Neuronal stem cell (in vitro differentiated cells): Measurements from ENCODE around the gene TMEM151B.

Experiments
- DNase-seq: peaks from one replicate; pipeline ENCODE4 v3.0.0-alpha.2; 2013; ENCODE audit warnings: low spot score
- H2AFZ ChIP-seq: one replicate; pipeline ENCODE4 v1.6.1; 2013; ENCODE audit warnings: mild to moderate bottlenecking, low read length, inconsistent platforms
- H2AK5ac ChIP-seq: 2 replicates; pipeline ENCODE4 v1.6.1; 2013; ENCODE audit warnings: low read depth, mild to moderate bottlenecking, inconsistent platforms, low read length, moderate library complexity, mixed read lengths
- H2BK120ac ChIP-seq: 2 replicates; pipeline ENCODE4 v1.6.1; 2013; ENCODE audit warnings: low read depth, mild to moderate bottlenecking, inconsistent platforms, low read length, moderate library complexity, mixed read lengths
- H2BK12ac ChIP-seq: one replicate; pipeline ENCODE4 v1.6.1; 2013; ENCODE audit warnings: low read length, inconsistent platforms
- H2BK15ac ChIP-seq: 2 replicates; pipeline ENCODE4 v1.6.1; 2013; ENCODE audit warnings: mild to moderate bottlenecking, low read length, inconsistent platforms, mixed read lengths
- H2BK5ac ChIP-seq: one replicate; pipeline ENCODE4 v1.6.1; 2013; ENCODE audit warnings: inconsistent platforms, mild to moderate bottlenecking, low read length, moderate library complexity
- H3K14ac ChIP-seq: one replicate; pipeline ENCODE4 v1.6.1; 2013; ENCODE audit warnings: low read length, inconsistent platforms
- H3K18ac ChIP-seq: 2 replicates; pipeline ENCODE4 v1.6.1; 2013; ENCODE audit warnings: low read length, inconsistent platforms
- H3K23ac ChIP-seq: 2 replicates; pipeline ENCODE4 v1.6.1; 2013; ENCODE audit warnings: low read depth, mild to moderate bottlenecking, mixed read lengths, low read length, inconsistent platforms; ENCODE audit not compliant: poor library complexity
- H3K27ac ChIP-seq: replicated peaks from 3 replicates; pipeline ENCODE4 v1.5.1; 2013; ENCODE audit warnings: low read length, inconsistent platforms
- H3K27me3 ChIP-seq, 3 experiments: 2 replicates each; pipeline ENCODE4 v1.6.1; 2013; ENCODE audit warnings: low read length in 3 of 3, mild to moderate bottlenecking in 2 of 3, inconsistent platforms in 1 of 3, low read depth in 1 of 3, mixed read lengths in 1 of 3, moderate library complexity in 1 of 3; ENCODE audit not compliant: control insufficient read depth in 3 of 3, insufficient read depth in 3 of 3
- H3K36me3 ChIP-seq, 2 donors: replicated peaks in 1 of 2; 2 replicates each; pipeline ENCODE4 v1.6.1; 2013; ENCODE audit warnings: low read length in 2 of 2; ENCODE audit not compliant: control insufficient read depth in 2 of 2, insufficient read depth in 2 of 2
- H3K4ac ChIP-seq: 2 replicates; pipeline ENCODE4 v1.6.1; 2013; ENCODE audit warnings: inconsistent platforms, mild to moderate bottlenecking, low read length, moderate library complexity
- H3K4me1 ChIP-seq, 2 donors: 1 replicate in 1 of 2; 2 replicates in 1 of 2; pipeline ENCODE4 v1.6.1; 2013; ENCODE audit warnings: low read length in 2 of 2, low read depth in 1 of 2; ENCODE audit not compliant: control insufficient read depth in 2 of 2, insufficient read depth in 1 of 2
- H3K4me2 ChIP-seq: one replicate; pipeline ENCODE4 v1.6.1; 2013; ENCODE audit warnings: mild to moderate bottlenecking, low read length, inconsistent platforms; ENCODE audit not compliant: insufficient read depth, poor library complexity, severe bottlenecking
- H3K4me3 ChIP-seq, 2 donors: 2 replicates each; pipeline ENCODE4 v1.5.1; 2013; ENCODE audit warnings: low read length in 2 of 2, mild to moderate bottlenecking in 2 of 2, inconsistent platforms in 1 of 2, moderate library complexity in 1 of 2
- H3K79me1 ChIP-seq: one replicate; pipeline ENCODE4 v1.6.1; 2013; ENCODE audit warnings: low read depth, mild to moderate bottlenecking, inconsistent platforms, low read length, moderate library complexity
- H3K9ac ChIP-seq: one replicate; pipeline ENCODE4 v1.6.1; 2013; ENCODE audit warnings: mild to moderate bottlenecking, low read depth, low read length, inconsistent platforms; ENCODE audit not compliant: poor library complexity
- H3K9me3 ChIP-seq, 2 donors: replicated peaks in 1 of 2; 2 replicates each; pipeline versions ENCODE3 to v1.6.1; 2013; ENCODE audit warnings: low read length in 2 of 2, mild to moderate bottlenecking in 2 of 2, inconsistent platforms in 1 of 2, low read depth in 1 of 2, mixed read lengths in 1 of 2, moderate library complexity in 1 of 2; ENCODE audit not compliant: control insufficient read depth in 2 of 2, insufficient read depth in 1 of 2
- H4K8ac ChIP-seq: one replicate; pipeline ENCODE4 v1.6.1; 2013; ENCODE audit warnings: low read depth, mild to moderate bottlenecking, inconsistent platforms, low read length, moderate library complexity
- H4K91ac ChIP-seq: one replicate; pipeline ENCODE4 v1.6.1; 2013; ENCODE audit warnings: low read length, low read depth, mild to moderate bottlenecking, inconsistent platforms; ENCODE audit not compliant: poor library complexity
- whole genome bisulfite sequencing, 2 donors: extraction: QIAGEN DNeasy Blood & Tissue Kit; methylation state at CpG; one replicate each; pipeline ENCODE4 v1.1.7; 2013; ENCODE audit warnings: missing lambda C conversion rate in 2 of 2, mixed read lengths in 1 of 2; ENCODE audit not compliant: insufficient read length in 2 of 2, insufficient replicate concordance in 1 of 2; ENCODE audit errors: extremely low coverage in 2 of 2; 5-methylcytosine and 5-hydroxymethylcytosine counted together

TMEM151B gene

GRCh38 chr6:44222486-44223318 lies 47.5 kb upstream of the TMEM151B start:
- Histone ChIP-seq H3K36me3 (no peaks in the 10 kb centered on the region), H3K4me1 (peaks cover 53 to 59% of the 10 kb centered on the region in 2 donors), H2BK12ac (no peak overlapping the region), H3K27ac (peak overlapping the region; percentile 22), H3K18ac (peak overlapping the region; percentile 45), H2AK5ac (no peak overlapping the region), H3K9ac (peak overlapping the region; percentile 70), H2AFZ (peak overlapping the region; percentile 72), H2BK15ac (peak overlapping the region; percentile 63), H3K79me1 (peaks cover 13% of the 10 kb centered on the region), H4K91ac (no peak overlapping the region), H3K14ac (peak overlapping the region; percentile 39), H3K4ac (no peak overlapping the region), H2BK120ac (no peak overlapping the region), H3K23ac (peak overlapping the region; percentile 76), H2BK5ac (no peak overlapping the region), H3K9me3 (no peaks in the 10 kb centered on the region), H3K4me2 (peak overlapping the region; percentile 76), H3K4me3 (peak overlapping the region; percentile 56 to 76), H3K27me3 (peaks cover 0 to 2% (median 0%) of the 10 kb centered on the region in 3 experiments), H4K8ac (no peak overlapping the region)
- no peak for DNase-seq
- no CpG with 5 or more reads among the region's 26 CpGs for WGBS, 2 donors

- WGBS, 2 donors: no CpG with 5 or more reads among the region's 73 CpGs
- Histone ChIP-seq H3K4ac (no peak within 1 kb of the TSS), H3K4me1 (peaks cover 46 to 54% of the 10 kb centered on the region in 2 donors), H2BK12ac (no peak within 1 kb of the TSS), H3K27me3 (peaks cover 0 to 2% (median 0%) of the 10 kb centered on the region in 3 experiments), H3K4me3 (peak within 1 kb of the TSS; percentile 56 to 81), H4K91ac (no peak within 1 kb of the TSS), H3K14ac (peak within 1 kb of the TSS; percentile 39), H3K27ac (peak within 1 kb of the TSS; percentile 57), H3K23ac (peak within 1 kb of the TSS; percentile 76), H3K9ac (peak within 1 kb of the TSS; percentile 90), H4K8ac (no peak within 1 kb of the TSS), H3K79me1 (peaks cover 13% of the 10 kb centered on the region), H2BK120ac (peak within 1 kb of the TSS; percentile 27), H2AFZ (peak within 1 kb of the TSS; percentile 72), H2BK15ac (peak within 1 kb of the TSS; percentile 63), H3K36me3 (peaks cover 0 to 5% of the 10 kb centered on the region in 2 donors), H2BK5ac (no peak within 1 kb of the TSS), H2AK5ac (peak within 1 kb of the TSS; percentile 17), H3K4me2 (peak within 1 kb of the TSS; percentile 85), H3K9me3 (no peaks in the 10 kb centered on the region), H3K18ac (peak within 1 kb of the TSS; percentile 90)
- DNase-seq: peak; percentile 65
Observed at GRCh38 chr6:44223319-44224028, 46.8 kb upstream of the TMEM151B start, which contains the start of gene SLC29A1. Gene SLC29A1, plus strand, starts transcription at chr6:44223595. Its CDS starts 3,719 bp downstream, at chr6:44227314.

GRCh38 chr6:44224029-44224964 lies 46.0 kb upstream of the TMEM151B start:
- Histone ChIP-seq H2AFZ (peak overlapping the region; percentile 72), H4K91ac (no peak overlapping the region), H3K18ac (peak overlapping the region; percentile 66), H2AK5ac (peak overlapping the region; percentile 17), H3K4me3 (peak overlapping the region; percentile 56 to 81), H3K4me2 (peak overlapping the region; percentile 85), H3K36me3 (peaks cover 0 to 13% of the 10 kb centered on the region in 2 donors), H4K8ac (no peak overlapping the region), H3K27ac (no peak overlapping the region), H3K9me3 (no peaks in the 10 kb centered on the region), H2BK5ac (no peak overlapping the region), H3K9ac (peak overlapping the region; percentile 90), H3K14ac (peak overlapping the region; percentile 40), H2BK15ac (peak overlapping the region; percentile 63), H3K27me3 (peaks cover 0 to 2% (median 0%) of the 10 kb centered on the region in 3 experiments), H3K23ac (no peak overlapping the region), H3K4ac (no peak overlapping the region), H3K79me1 (peaks cover 13% of the 10 kb centered on the region), H2BK120ac (no peak overlapping the region), H2BK12ac (no peak overlapping the region), H3K4me1 (peaks cover 43 to 47% of the 10 kb centered on the region in 2 donors)
- DNase-seq: no peak
- WGBS, 2 donors: no CpG with 5 or more reads among the region's 18 CpGs
